Trophoblast cell (in vitro differentiated cells and primary cell): ENCODE results near the gene ARPP21.

Experiments used
- DNase-seq, 2 donors: peaks; one replicate each; pipeline ENCODE4 v3.0.0-alpha.2; 2016
- H2AFZ ChIP-seq: 2 replicates; pipeline ENCODE4 v1.6.1; 2013; ENCODE audit warnings: low read length, moderate library complexity, mild to moderate bottlenecking; ENCODE audit not compliant: insufficient read depth, poor library complexity
- H2AK5ac ChIP-seq: 2 replicates; pipeline ENCODE4 v1.6.1; 2013; ENCODE audit warnings: mild to moderate bottlenecking, low read length
- H2BK120ac ChIP-seq: 2 replicates; pipeline ENCODE4 v1.6.1; 2013; ENCODE audit warnings: low read length, mild to moderate bottlenecking, moderate library complexity; ENCODE audit not compliant: insufficient read depth, poor library complexity
- H2BK12ac ChIP-seq: 2 replicates; pipeline ENCODE4 v1.6.1; 2013; ENCODE audit warnings: mild to moderate bottlenecking, low read length, moderate library complexity
- H2BK5ac ChIP-seq: 2 replicates; pipeline ENCODE4 v1.6.1; 2013; ENCODE audit warnings: low read length, low read depth, moderate library complexity, mild to moderate bottlenecking; ENCODE audit not compliant: poor library complexity
- H3K14ac ChIP-seq: 2 replicates; pipeline ENCODE4 v1.6.1; 2013; ENCODE audit warnings: mild to moderate bottlenecking, low read length
- H3K18ac ChIP-seq: 2 replicates; pipeline ENCODE4 v1.6.1; 2013; ENCODE audit warnings: mild to moderate bottlenecking, low read length
- H3K23ac ChIP-seq: 2 replicates; pipeline ENCODE4 v1.6.1; 2013; ENCODE audit warnings: low read length
- H3K27ac ChIP-seq: 2 replicates; pipeline ENCODE4 v1.5.1; 2013; ENCODE audit warnings: low read depth, mild to moderate bottlenecking, inconsistent platforms, low read length, moderate library complexity
- H3K27me3 ChIP-seq: 2 replicates; pipeline ENCODE4 v1.6.1; 2013; ENCODE audit warnings: inconsistent platforms, mild to moderate bottlenecking, low read length, moderate library complexity; ENCODE audit not compliant: insufficient read depth
- H3K36me3 ChIP-seq, 2 experiments: 1 replicate in 1 of 2; 2 replicates in 1 of 2; pipeline ENCODE4 v1.6.1; 2013; ENCODE audit warnings: low read length in 2 of 2, mild to moderate bottlenecking in 2 of 2, moderate library complexity in 1 of 2; ENCODE audit not compliant: insufficient read depth in 2 of 2, control insufficient read depth in 1 of 2
- H3K4ac ChIP-seq: 2 replicates; pipeline ENCODE4 v1.6.1; 2013; ENCODE audit warnings: low read depth, mild to moderate bottlenecking, low read length, moderate library complexity
- H3K4me1 ChIP-seq, 2 experiments: 1 replicate in 1 of 2; 2 replicates in 1 of 2; pipeline ENCODE4 v1.6.1; 2013; ENCODE audit warnings: low read length in 2 of 2, mild to moderate bottlenecking in 2 of 2, moderate library complexity in 1 of 2; ENCODE audit not compliant: insufficient read depth in 2 of 2, control insufficient read depth in 1 of 2
- H3K4me2 ChIP-seq: 2 replicates; pipeline ENCODE4 v1.6.1; 2013; ENCODE audit warnings: inconsistent platforms, mild to moderate bottlenecking, low read length, moderate library complexity
- H3K4me3 ChIP-seq: 2 replicates; pipeline ENCODE4 v1.5.1; 2013; ENCODE audit warnings: mild to moderate bottlenecking, low read depth, low read length, inconsistent platforms
- H3K79me1 ChIP-seq: one replicate; pipeline ENCODE4 v1.6.1; 2013; ENCODE audit warnings: low read length
- H3K79me2 ChIP-seq: 2 replicates; pipeline ENCODE4 v1.6.1; 2013; ENCODE audit warnings: low read length, mild to moderate bottlenecking; ENCODE audit not compliant: control insufficient read depth, insufficient read depth, poor library complexity
- H3K9ac ChIP-seq: 2 replicates; pipeline ENCODE4 v1.6.1; 2013; ENCODE audit warnings: mild to moderate bottlenecking, low read length
- H3K9me3 ChIP-seq: 2 replicates; pipeline ENCODE4 v1.6.1; 2013; ENCODE audit warnings: low read depth, mild to moderate bottlenecking, control low read depth, inconsistent platforms, low read length; ENCODE audit not compliant: insufficient read depth
- H4K12ac ChIP-seq: 2 replicates; pipeline ENCODE4 v1.6.1; 2013; ENCODE audit warnings: low read depth, mild to moderate bottlenecking, low read length, moderate library complexity
- H4K8ac ChIP-seq: 2 replicates; pipeline ENCODE4 v1.6.1; 2013; ENCODE audit warnings: low read depth, mild to moderate bottlenecking, low read length, moderate library complexity
- H4K91ac ChIP-seq: one replicate; pipeline ENCODE4 v1.6.1; 2013; ENCODE audit warnings: low read depth, mild to moderate bottlenecking, low read length, moderate library complexity
- WGBS: extraction: QIAGEN DNeasy Blood & Tissue Kit; methylation state at CpG from one replicate; pipeline ENCODE4 v1.1.7; 2013; ENCODE audit warnings: missing lambda C conversion rate; ENCODE audit not compliant: insufficient read length, insufficient coverage; ENCODE audit errors: extremely low coverage; 5-methylcytosine and 5-hydroxymethylcytosine counted together

Gene ARPP21

DNA sequence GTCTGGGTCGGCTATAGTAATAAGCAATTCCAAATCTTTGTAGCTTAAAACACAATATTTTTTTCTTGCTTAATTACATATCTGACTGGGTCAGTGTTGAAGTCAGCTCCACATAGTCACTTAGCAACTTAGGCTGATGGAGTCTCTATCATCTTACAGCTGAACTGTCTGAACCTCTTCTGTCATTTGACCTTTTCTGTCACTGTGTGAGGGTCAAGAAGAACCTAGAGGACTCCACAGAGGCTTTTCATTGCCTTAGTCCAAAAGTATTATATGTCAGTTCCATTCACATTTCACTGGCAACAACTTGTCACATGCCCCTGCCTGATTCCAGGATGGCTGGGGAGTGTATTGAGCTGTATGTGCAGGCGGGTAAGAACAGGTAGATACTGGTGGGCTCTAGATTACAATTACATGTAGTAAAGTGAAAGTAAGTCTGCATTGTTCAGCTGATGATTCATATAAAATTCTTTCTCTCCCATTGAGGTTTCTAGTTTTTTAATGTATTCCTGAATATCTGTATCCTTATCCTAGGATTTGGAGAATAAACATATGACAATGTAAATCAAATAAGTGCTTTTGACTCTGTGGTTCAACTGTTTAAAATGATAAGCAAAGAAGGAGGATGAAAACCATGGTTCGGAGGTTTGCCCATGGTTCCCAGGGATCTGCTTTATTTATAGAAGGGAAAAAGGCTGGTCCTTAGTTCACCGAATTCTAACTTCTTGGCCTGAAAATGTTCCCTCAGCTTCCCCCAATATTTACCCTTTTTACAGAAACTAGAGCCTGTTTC lies 5.8 kb upstream of the ARPP21 start:
- Histone ChIP-seq H2AFZ (no peak overlapping the region), H2BK5ac (no peak overlapping the region), H3K14ac (no peak overlapping the region), H3K4me2 (no peak overlapping the region), H3K79me1 (no peaks in the 10 kb centered on the region), H3K4me3 (no peak overlapping the region), H3K36me3 (no peaks in the 10 kb centered on the region), H3K4ac (no peak overlapping the region), H3K9me3 (no peaks in the 10 kb centered on the region), H3K18ac (no peak overlapping the region), H4K8ac (no peak overlapping the region), H3K27ac (no peak overlapping the region), H4K91ac (no peak overlapping the region), H3K9ac (no peak overlapping the region), H2BK120ac (no peak overlapping the region), H2BK12ac (no peak overlapping the region), H3K4me1 (no peaks in the 10 kb centered on the region), H3K27me3 (peaks cover under 1% of the 10 kb centered on the region), H3K23ac (no peak overlapping the region), H4K12ac (no peak overlapping the region), H3K79me2 (no peaks in the 10 kb centered on the region), H2AK5ac (no peak overlapping the region)
- no CpG with 5 or more reads among the region's 4 CpGs for WGBS
- no peak for DNase-seq

DNA sequence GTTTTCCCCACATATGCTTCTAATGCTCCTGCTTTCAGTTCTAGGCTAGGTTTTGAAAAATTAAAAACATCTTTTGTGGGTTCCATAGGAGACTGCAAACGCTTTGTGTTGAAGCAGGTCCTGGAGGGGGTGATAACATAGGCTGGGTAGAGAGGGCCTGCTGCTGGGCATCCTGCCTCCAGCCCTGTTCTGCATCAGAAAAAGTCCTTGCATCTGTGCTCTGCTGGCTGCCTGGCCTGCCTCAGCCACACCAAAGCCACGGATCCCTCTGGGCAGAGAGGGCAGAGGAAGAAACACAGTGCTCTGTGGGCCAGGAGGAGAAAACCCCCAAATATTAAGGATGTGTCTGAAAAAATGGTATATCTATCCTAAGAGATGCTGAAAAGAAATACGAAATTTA lies 3.9 kb upstream of the ARPP21 start:
- Histone ChIP-seq H3K4me2 (no peak overlapping the region), H3K14ac (no peak overlapping the region), H3K18ac (no peak overlapping the region), H4K12ac (no peak overlapping the region), H3K27me3 (peaks cover 14% of the 10 kb centered on the region), H2AK5ac (no peak overlapping the region), H2BK5ac (no peak overlapping the region), H2BK120ac (no peak overlapping the region), H3K4ac (no peak overlapping the region), H3K9ac (no peak overlapping the region), H2BK12ac (no peak overlapping the region), H4K8ac (no peak overlapping the region), H2AFZ (no peak overlapping the region), H3K9me3 (peaks cover 7% of the 10 kb centered on the region), H3K27ac (no peak overlapping the region), H3K36me3 (no peaks in the 10 kb centered on the region), H3K4me3 (no peak overlapping the region), H3K4me1 (peaks cover 9% of the 10 kb centered on the region in 2 experiments), H3K79me1 (no peaks in the 10 kb centered on the region), H4K91ac (no peak overlapping the region), H3K23ac (no peak overlapping the region), H3K79me2 (peaks cover 3% of the 10 kb centered on the region)
- no peak for DNase-seq
- WGBS, result no CpG with 5 or more reads among the region's 3 CpGs

- H4K12ac ChIP-seq, result no peak overlapping the region
- no peak overlapping the region for H3K4me3 ChIP-seq
- H3K79me1 ChIP-seq, result no peaks in the 10 kb centered on the region
- no peak overlapping the region for H3K4me2 ChIP-seq
- H3K23ac ChIP-seq, result no peak overlapping the region
- no peak overlapping the region for H3K9ac ChIP-seq
- no peak overlapping the region for H2AK5ac ChIP-seq
- peaks cover 3% of the 10 kb centered on the region for H3K79me2 ChIP-seq
- no peak overlapping the region for H2AFZ ChIP-seq
- WGBS, result no CpG with 5 or more reads among the region's 4 CpGs
- no peaks in the 10 kb centered on the region for H3K36me3 ChIP-seq
- peaks cover 7% of the 10 kb centered on the region for H3K9me3 ChIP-seq
- H3K14ac ChIP-seq, result no peak overlapping the region
- H4K91ac ChIP-seq, result no peak overlapping the region
- H3K27me3 ChIP-seq, result peaks cover 14% of the 10 kb centered on the region
- H3K4me1 ChIP-seq, result peaks cover 9% of the 10 kb centered on the region in 2 experiments
- H2BK120ac ChIP-seq, result no peak overlapping the region
- H3K27ac ChIP-seq, result no peak overlapping the region
- H3K4ac ChIP-seq, result no peak overlapping the region
- H3K18ac ChIP-seq, result no peak overlapping the region
- no peak for DNase-seq
- H2BK5ac ChIP-seq, result no peak overlapping the region
- H4K8ac ChIP-seq, result no peak overlapping the region
- H2BK12ac ChIP-seq, result no peak overlapping the region
Measured at GRCh38 chr3:35635926-35636683, 3.2 kb upstream of the ARPP21 start.

GRCh38 chr3:35638251-35638979 lies 910 bp upstream of the ARPP21 start:
- Histone ChIP-seq H3K23ac (no peak overlapping the region), H2AFZ (no peak overlapping the region), H3K4ac (no peak overlapping the region), H3K27ac (no peak overlapping the region), H4K8ac (no peak overlapping the region), H3K27me3 (peaks cover 14% of the 10 kb centered on the region), H3K9ac (no peak overlapping the region), H3K14ac (no peak overlapping the region), H2BK12ac (no peak overlapping the region), H3K79me2 (peaks cover 3% of the 10 kb centered on the region), H4K91ac (no peak overlapping the region), H3K18ac (no peak overlapping the region), H4K12ac (no peak overlapping the region), H3K36me3 (no peaks in the 10 kb centered on the region), H3K4me3 (no peak overlapping the region), H3K9me3 (peaks cover 7% of the 10 kb centered on the region), H2BK5ac (no peak overlapping the region), H3K4me2 (no peak overlapping the region), H3K79me1 (no peaks in the 10 kb centered on the region), H2AK5ac (no peak overlapping the region), H3K4me1 (peaks cover 9% of the 10 kb centered on the region in 2 experiments), H2BK120ac (no peak overlapping the region)
- WGBS, result no CpG with 5 or more reads among the region's 15 CpGs
- no peak for DNase-seq
